Esophagus muscularis mucosa (tissue), 4 donors: ENCODE measurements around the gene MFGE8. TPM values are rescaled to one million over a fixed set of nuclear protein-coding genes. Genes with fewer than 3 reads are reported as not detected.

ENCODE experiments used
- DNase-seq: peaks from one replicate; pipeline ENCODE4 v3.0.0-alpha.2; 2017; ENCODE audit errors: extremely low spot score
- H3K27ac ChIP-seq, 4 donors: fragments of 200-600 bp; sonication (generic); replicated peaks in 1 of 4; 1 replicate in 3 of 4; 2 replicates in 1 of 4; pipeline ENCODE4 v1.5.1; 2016 to 2019; ENCODE audit warnings: mild to moderate bottlenecking in 1 of 4
- H3K27me3 ChIP-seq, 4 donors: fragments of 200-600 bp; sonication (generic); one replicate each; pipeline versions ENCODE4 v1.5.1 to v1.6.0; 2016 to 2019
- H3K36me3 ChIP-seq, 4 donors: fragments of 200-600 bp; sonication (generic); one replicate each; pipeline ENCODE4 v1.5.1; 2016 to 2019
- H3K4me1 ChIP-seq, 4 donors: fragments of 200-600 bp; sonication (generic); one replicate each; pipeline ENCODE4 v1.5.1; 2016 to 2019
- H3K4me3 ChIP-seq, 4 donors: fragments of 200-600 bp; sonication (generic); 1 replicate in 2 of 4; 2 replicates in 2 of 4; pipeline ENCODE4 v1.5.1; 2016 to 2019; ENCODE audit warnings: mild to moderate bottlenecking in 4 of 4, moderate library complexity in 1 of 4
- H3K9me3 ChIP-seq, 4 donors: fragments of 200-600 bp; sonication (generic); 1 replicate in 3 of 4; 2 replicates in 1 of 4; pipeline ENCODE4 v1.5.1; 2016 to 2019
- CTCF ChIP-seq, 3 experiments: fragments of 200-600 bp in 2 of 3; fragments of 450-650 bp in 1 of 3; sonication (generic) in 2 of 3; IDR thresholded peaks; one replicate each; pipeline ENCODE4 v1.5.1; 2017 to 2019; ENCODE audit warnings: antibody characterized with exemption in 3 of 3, mild to moderate bottlenecking in 2 of 3, moderate library complexity in 1 of 3
- EP300 ChIP-seq: sonication (generic); formaldehyde crosslinking; IDR thresholded peaks from one replicate; pipeline ENCODE4 v1.6.1; 2017; ENCODE audit warnings: antibody characterized with exemption
- POLR2A ChIP-seq: fragments of 450-650 bp; IDR thresholded peaks from one replicate; pipeline ENCODE4 v1.6.1; 2017; ENCODE audit warnings: antibody characterized with exemption, moderate library complexity, mild to moderate bottlenecking, low read depth
- POLR2AphosphoS5 ChIP-seq, 2 donors: sonication (generic); formaldehyde crosslinking; IDR thresholded peaks; one replicate each; pipeline ENCODE4 v1.6.1; 2017; ENCODE audit warnings: antibody characterized with exemption in 2 of 2
- WGBS: methylation state at CpG from one replicate; pipeline ENCODE4 v1.1.5; 2018; 5-methylcytosine and 5-hydroxymethylcytosine counted together
- intact Hi-C: fragments of 100-400 bp; cut with DNase I; formaldehyde crosslinking; loops from one replicate; pipeline ENCODE4 v1.15.1; 2023
- total RNA-seq, 4 donors: library from RNA; depleted of rRNA; stranded (reverse); fragments of >200 nt; gene quantifications; one replicate each; pipeline versions ENCODE4 v1.1.0 to v1.2.1, GENCODE V29; 2016

Gene MFGE8
- total RNA-seq, 4 donors from 2014 or later: 355 to 614 (median 564) TPM

- WGBS: 98% methylated on average over 5 of the region's 7 CpGs
- DNase-seq: no peak
- TF ChIP-seq EP300: no peak
- Histone ChIP-seq H3K36me3 (no peaks in the 10 kb centered on the region), H3K4me1 (no peaks in the 10 kb centered on the region), H3K27ac (no peak overlapping the region), H3K9me3 (no peaks in the 10 kb centered on the region), H3K27me3 (peaks cover 0 to 25% (median 0%) of the 10 kb centered on the region in 4 donors), H3K4me3 (no peak overlapping the region)
- intact Hi-C loops: no loop called here
Measured at GRCh38 chr15:88860212-88860611, 53.0 kb downstream of the MFGE8 start.

DNA sequence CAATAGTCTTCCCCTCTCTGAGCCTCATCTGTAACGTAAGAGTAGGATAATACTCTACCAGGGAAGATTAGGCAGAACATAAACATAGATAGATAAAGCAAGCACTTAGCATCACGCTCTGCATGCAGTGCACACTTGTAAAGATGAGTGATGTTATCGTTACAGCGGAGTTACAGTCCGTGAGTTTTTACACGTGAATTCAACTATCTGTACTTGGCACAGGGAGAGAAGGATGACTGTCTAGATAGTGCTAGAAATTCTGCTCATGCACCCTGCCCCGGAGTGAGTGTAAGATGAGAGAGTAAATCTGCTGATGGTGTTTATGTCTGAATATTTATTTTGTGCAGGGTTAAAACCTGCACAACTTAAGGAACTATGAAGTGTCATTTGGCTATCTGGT, 53.6 kb downstream of the MFGE8 start:
- Histone ChIP-seq H3K4me1 (no peaks in the 10 kb centered on the region), H3K27ac (no peak overlapping the region), H3K4me3 (no peak overlapping the region), H3K27me3 (peaks cover 0 to 32% (median 0%) of the 10 kb centered on the region in 4 donors), H3K9me3 (peaks cover 0 to 5% (median 0%) of the 10 kb centered on the region in 4 donors), H3K36me3 (no peaks in the 10 kb centered on the region)
- intact Hi-C loops: no loop called here
- no peak for DNase-seq
- no peak for TF ChIP-seq EP300
- TF ChIP-seq CTCF (IDR thresholded peaks at IDR 0.05): no peak
- TF ChIP-seq POLR2AphosphoS5 (IDR thresholded peaks at IDR 0.05): no peak
- TF ChIP-seq POLR2A: no peak
- 35% methylated on average over 7 of the region's 7 CpGs for WGBS

GRCh38 chr15:88858934-88859333, 54.2 kb downstream of the MFGE8 start:
- TF ChIP-seq POLR2A (no peak), EP300 (no peak), POLR2AphosphoS5 (IDR thresholded peaks at IDR 0.05) (no peak)
- Histone ChIP-seq H3K9me3 (peaks cover 0 to 5% (median 0%) of the 10 kb centered on the region in 4 donors), H3K27me3 (peaks cover 0 to 38% (median 0%) of the 10 kb centered on the region in 4 donors), H3K36me3 (no peaks in the 10 kb centered on the region), H3K4me3 (no peak overlapping the region), H3K4me1 (no peaks in the 10 kb centered on the region), H3K27ac (no peak overlapping the region)
- whole genome bisulfite sequencing: 82% methylated on average over 3 of the region's 11 CpGs
- intact Hi-C loops: no loop called here
- no peak for DNase-seq

DNA sequence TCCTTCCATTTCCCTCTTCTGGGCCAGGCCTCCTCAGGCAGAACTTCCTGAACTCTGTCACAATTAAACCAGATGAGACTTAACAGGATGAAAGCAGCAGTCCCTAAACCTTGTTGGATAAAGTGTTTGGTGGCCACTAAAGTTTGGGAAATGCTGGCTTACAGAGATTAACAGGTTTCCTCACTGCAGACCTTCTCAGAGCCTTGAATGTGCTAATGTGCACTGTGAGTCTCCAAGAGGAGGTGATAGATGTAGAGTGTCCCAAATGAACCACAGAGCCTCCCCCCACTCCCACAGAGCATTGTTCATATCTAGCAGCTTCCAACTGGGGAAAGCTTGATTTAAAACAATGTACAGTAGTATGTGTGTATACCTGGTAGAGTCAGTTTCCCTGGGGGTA, 60.7 kb downstream of the MFGE8 start:
- Histone ChIP-seq H3K36me3 (no peaks in the 10 kb centered on the region), H3K9me3 (peaks cover 0 to 5% (median 0%) of the 10 kb centered on the region in 4 donors), H3K27ac (no peak overlapping the region), H3K4me1 (no peaks in the 10 kb centered on the region), H3K4me3 (no peak overlapping the region), H3K27me3 (peaks cover 0 to 49% (median 0%) of the 10 kb centered on the region in 4 donors)
- TF ChIP-seq CTCF (IDR thresholded peaks at IDR 0.05): no peak
- TF ChIP-seq EP300: no peak
- TF ChIP-seq POLR2AphosphoS5 (IDR thresholded peaks at IDR 0.05): no peak
- no peak for TF ChIP-seq POLR2A
- no peak for DNase-seq
- intact Hi-C loops: no loop called here

GRCh38 chr15:88849376-88850072, 63.7 kb downstream of the MFGE8 start:
- intact Hi-C loops: no loop called here
- no peak overlapping the region for H3K27ac ChIP-seq
- DNase-seq: no peak
- no peak for TF ChIP-seq POLR2A
- TF ChIP-seq EP300: no peak
- TF ChIP-seq POLR2AphosphoS5 (IDR thresholded peaks at IDR 0.05): no peak
- TF ChIP-seq CTCF (IDR thresholded peaks at IDR 0.05): no peak
- WGBS: 77% methylated on average over 12 of the region's 22 CpGs
- H3K4me1 ChIP-seq: no peaks in the 10 kb centered on the region
- no peaks in the 10 kb centered on the region for H3K9me3 ChIP-seq
- H3K4me3 ChIP-seq: no peak overlapping the region
- H3K27me3 ChIP-seq: peaks cover 0 to 42% (median 0%) of the 10 kb centered on the region in 4 donors
- H3K36me3 ChIP-seq: no peaks in the 10 kb centered on the region

Other genes with a start within 250 kb of the MFGE8 start
- gene ACAN, start 109.9 kb downstream of the MFGE8 start, total RNA-seq: under 1 TPM in 3 of 4 donors, not detected in 1; under 0.01 to 0.11 (median 0.06) TPM
- 10 to 100 TPM in 2 of 4 donors, 1 to 10 TPM in 2; 5.0 to 13.4 (median 9.9) TPM for gene HAPLN3, start 17.8 kb downstream of the MFGE8 start, total RNA-seq
- gene ABHD2, start 175.1 kb upstream of the MFGE8 start, total RNA-seq: 10 to 100 TPM; 49.8 to 82.3 (median 72.1) TPM